Measurements from ENCODE around the gene VSTM2B.
"Not testable (repeated sequence)": the region's sequence is repeated elsewhere in the genome, so short reads cannot be mapped to it uniquely, and the experiment has no call there.

The VSTM2B gene

GRCh38 chr19:29525901-29526729, at the start of gene VSTM2B:
Gene VSTM2B (plus strand): TSS chr19:29525994. CDS start chr19:29526584, 590 bp downstream.
- DNase-seq = no peak

GRCh38 chr19:29476528-29476927, 49.3 kb upstream of the VSTM2B start:
- DNase-seq = no peak

- DNase-seq = no peak
These were observed 47.8 kb upstream of the VSTM2B start for GRCh38 chr19:29477831-29478577.

GRCh38 chr19:29478578-29479565, 46.9 kb upstream of the VSTM2B start:
- no peak for DNase-seq

GRCh38 chr19:29479941-29480340, 45.9 kb upstream of the VSTM2B start:
- DNase-seq = no peak

- DNase-seq = no peak
These were observed 45.3 kb upstream of the VSTM2B start for GRCh38 chr19:29480507-29480906.

- no peak for DNase-seq
These were observed 42.7 kb upstream of the VSTM2B start for GRCh38 chr19:29482855-29483640.

- DNase-seq = no peak
These were observed 42.2 kb upstream of the VSTM2B start for GRCh38 chr19:29483641-29483920.

GRCh38 chr19:29483944-29484581, 41.7 kb upstream of the VSTM2B start:
- no peak for DNase-seq

GRCh38 chr19:29484876-29485275, 40.9 kb upstream of the VSTM2B start:
- DNase-seq = no peak

GRCh38 chr19:29485293-29485692, 40.5 kb upstream of the VSTM2B start:
- DNase-seq = no peak

GRCh38 chr19:29486961-29487360, 38.8 kb upstream of the VSTM2B start:
- not testable (repeated sequence) for DNase-seq

- no peak for DNase-seq
These were observed 38.4 kb upstream of the VSTM2B start for GRCh38 chr19:29487432-29487831.

GRCh38 chr19:29488316-29488715, 37.5 kb upstream of the VSTM2B start:
- no peak for DNase-seq

GRCh38 chr19:29489172-29489951, 36.4 kb upstream of the VSTM2B start:
- DNase-seq = no peak

GRCh38 chr19:29491491-29491890, 34.3 kb upstream of the VSTM2B start:
- no peak for DNase-seq

GRCh38 chr19:29491995-29492577, 33.7 kb upstream of the VSTM2B start:
- DNase-seq = no peak

- DNase-seq = no peak
These were observed 33.0 kb upstream of the VSTM2B start for GRCh38 chr19:29492769-29493168.

- no peak for DNase-seq
These were observed 30.7 kb upstream of the VSTM2B start for GRCh38 chr19:29495091-29495490.

- no peak for DNase-seq
These were observed 29.8 kb upstream of the VSTM2B start for GRCh38 chr19:29495901-29496441.
